SK-N-MC (cell line): ENCODE data around the gene MAGEA8.
"Not testable (repeated sequence)": the region's sequence is repeated elsewhere in the genome, so short reads cannot be mapped to it uniquely, and the experiment has no call there.

Experiments
- EZH2 ChIP-seq: fragments of 200-600 bp; sonication (generic); IDR thresholded peaks from one replicate; pipeline ENCODE4 v1.6.1; 2017; ENCODE audit warnings: antibody characterized with exemption
- FOXP2 ChIP-seq: optimal IDR thresholded peaks from 2 replicates; pipeline ENCODE3; 2011; ENCODE audit warnings: mild to moderate bottlenecking, moderate library complexity; ENCODE audit not compliant: insufficient read depth; ENCODE audit errors: extremely low read length, control extremely low read depth
- POLR2AphosphoS5 ChIP-seq: IDR thresholded peaks from 2 replicates; pipeline ENCODE4 v1.6.1; 2012; ENCODE audit warnings: mild to moderate bottlenecking, low read depth, low read length, borderline replicate concordance

GRCh38 chrX:149928635-149929034 is 47.7 kb downstream of the MAGEA8 start:
- TF ChIP-seq EZH2, POLR2AphosphoS5, FOXP2: not testable (repeated sequence)
